ENCODE results near the gene RRP36.

RRP36 gene

GRCh38 chr6:43054206-43054943, 33.0 kb downstream of the RRP36 start:
- no peaks in the 10 kb centered on the region for H4K20me1 ChIP-seq (ENCODE audit: control insufficient read depth, insufficient read depth, low read depth, low read length)
- H3K27ac ChIP-seq (ENCODE audit: low read depth, low read length): peak overlapping the region; percentile 33
- peaks cover 9% of the 10 kb centered on the region for H3F3A ChIP-seq (ENCODE audit: control insufficient read depth, insufficient read depth)
- TF ChIP-seq CTCF (IDR thresholded peaks at IDR 0.05; ENCODE audit: low read depth, low read length, poor library complexity, severe bottlenecking) (no peak), EZH2phosphoT487 (IDR thresholded peaks at IDR 0.05; ENCODE audit: borderline replicate concordance, low read length) (no peak)
- no peaks in the 10 kb centered on the region for H3K9me3 ChIP-seq (ENCODE audit: control insufficient read depth, insufficient read depth, low read length)
- no peaks in the 10 kb centered on the region for H3K9me2 ChIP-seq (replicated peaks; ENCODE audit: control insufficient read depth, low read length)
- H3K4me2 ChIP-seq (ENCODE audit: low read length): peak overlapping the region; percentile 81
- no peaks in the 10 kb centered on the region for H3K27me3 ChIP-seq (ENCODE audit: control insufficient read depth, low read length)
- peaks cover 25% of the 10 kb centered on the region for H3K36me3 ChIP-seq (ENCODE audit: control insufficient read depth, low read length)
- peak overlapping the region; percentile 80 for H3K4me3 ChIP-seq (ENCODE audit: low read length)
- H3K79me2 ChIP-seq (ENCODE audit: control insufficient read depth, low read length): peaks cover 26% of the 10 kb centered on the region
- peaks cover 25% of the 10 kb centered on the region for H3K4me1 ChIP-seq (ENCODE audit: control insufficient read depth, low read length)

GRCh38 chr6:43055966-43056365, 34.5 kb downstream of the RRP36 start:
- peaks cover 32% of the 10 kb centered on the region for H3K4me1 ChIP-seq (ENCODE audit: control insufficient read depth, low read length)
- H3K36me3 ChIP-seq (ENCODE audit: control insufficient read depth, low read length): peaks cover 19% of the 10 kb centered on the region
- no peak overlapping the region for H3K4me2 ChIP-seq (ENCODE audit: low read length)
- no peaks in the 10 kb centered on the region for H4K20me1 ChIP-seq (ENCODE audit: control insufficient read depth, insufficient read depth, low read depth, low read length)
- peaks cover 26% of the 10 kb centered on the region for H3K79me2 ChIP-seq (ENCODE audit: control insufficient read depth, low read length)
- no peaks in the 10 kb centered on the region for H3K27me3 ChIP-seq (ENCODE audit: control insufficient read depth, low read length)
- no peak for TF ChIP-seq EZH2phosphoT487 (IDR thresholded peaks at IDR 0.05; ENCODE audit: borderline replicate concordance, low read length)
- TF ChIP-seq CTCF (IDR thresholded peaks at IDR 0.05; ENCODE audit: low read depth, low read length, poor library complexity, severe bottlenecking): no peak
- H3K27ac ChIP-seq (ENCODE audit: low read depth, low read length): no peak overlapping the region
- peaks cover 9% of the 10 kb centered on the region for H3F3A ChIP-seq (ENCODE audit: control insufficient read depth, insufficient read depth)
- no peak overlapping the region for H3K4me3 ChIP-seq (ENCODE audit: low read length)
- no peaks in the 10 kb centered on the region for H3K9me3 ChIP-seq (ENCODE audit: control insufficient read depth, insufficient read depth, low read length)
- H3K9me2 ChIP-seq (replicated peaks; ENCODE audit: control insufficient read depth, low read length): no peaks in the 10 kb centered on the region

- Histone ChIP-seq H4K20me1 (ENCODE audit: control insufficient read depth, insufficient read depth, low read depth, low read length) (no peaks in the 10 kb centered on the region), H3K36me3 (ENCODE audit: control insufficient read depth, low read length) (peaks cover 19% of the 10 kb centered on the region), H3K9me3 (ENCODE audit: control insufficient read depth, insufficient read depth, low read length) (no peaks in the 10 kb centered on the region), H3K4me1 (ENCODE audit: control insufficient read depth, low read length) (peaks cover 23% of the 10 kb centered on the region), H3K9me2 (replicated peaks; ENCODE audit: control insufficient read depth, low read length) (no peaks in the 10 kb centered on the region), H3K27me3 (ENCODE audit: control insufficient read depth, low read length) (no peaks in the 10 kb centered on the region), H3K27ac (ENCODE audit: low read depth, low read length) (no peak overlapping the region), H3K4me2 (ENCODE audit: low read length) (peak overlapping the region; percentile 90), H3K79me2 (ENCODE audit: control insufficient read depth, low read length) (peaks cover 18% of the 10 kb centered on the region), H3F3A (ENCODE audit: control insufficient read depth, insufficient read depth) (peaks cover 9% of the 10 kb centered on the region), H3K4me3 (ENCODE audit: low read length) (peak overlapping the region; percentile 83)
- no peak for TF ChIP-seq EZH2phosphoT487 (IDR thresholded peaks at IDR 0.05; ENCODE audit: borderline replicate concordance, low read length)
- TF ChIP-seq CTCF (IDR thresholded peaks at IDR 0.05; ENCODE audit: low read depth, low read length, poor library complexity, severe bottlenecking): no peak
Measured at GRCh38 chr6:43058531-43058930, 37.1 kb downstream of the RRP36 start.

Measured in DOHH2 (cell line).